Neural cell (in vitro differentiated cells): ENCODE measurements around the gene TRPV5. TPM values are rescaled to one million over a fixed set of nuclear protein-coding genes. Genes with fewer than 3 reads are reported as not detected.

Experiments used
- H2AFZ ChIP-seq: fragments of 200-600, 300-800 bp; sonication (generic), shearing (Covaris generic); 2 replicates; pipeline ENCODE4 v1.6.0; 2014; ENCODE audit warnings: low read depth, mild to moderate bottlenecking, antibody characterized with exemption, low read length, moderate library complexity
- H3F3A ChIP-seq: fragments of 200-600 bp; shearing (Covaris generic); 2 replicates; pipeline ENCODE4 v1.6.1; 2016; ENCODE audit warnings: mild to moderate bottlenecking, moderate library complexity, mixed read lengths, antibody characterized with exemption, low read length; ENCODE audit not compliant: insufficient read depth, poor library complexity, severe bottlenecking
- H3K27ac ChIP-seq: fragments of 200-600, 300-800 bp; sonication (generic), shearing (Covaris generic); 2 replicates; pipeline ENCODE4 v1.5.1; 2014; ENCODE audit warnings: mild to moderate bottlenecking, low read length, moderate library complexity
- H3K27me3 ChIP-seq: fragments of 300-800, 200-600 bp; sonication (generic), shearing (Covaris generic); 2 replicates; pipeline ENCODE4 v1.6.0; 2014; ENCODE audit warnings: mild to moderate bottlenecking, low read depth, low read length, moderate library complexity; ENCODE audit not compliant: insufficient read depth
- H3K36me3 ChIP-seq: fragments of 300-800, 200-600 bp; sonication (generic), shearing (Covaris generic); 2 replicates; pipeline ENCODE4 v1.5.1; 2014; ENCODE audit warnings: mild to moderate bottlenecking, antibody characterized with exemption, low read length, moderate library complexity; ENCODE audit not compliant: insufficient read depth
- H3K4me2 ChIP-seq: fragments of 300-800, 200-600 bp; sonication (generic), shearing (Covaris generic); 2 replicates; pipeline ENCODE4 v1.6.0; 2014; ENCODE audit warnings: mild to moderate bottlenecking, low read length
- H3K4me3 ChIP-seq: fragments of 300-800, 200-600 bp; sonication (generic), shearing (Covaris generic); 2 replicates; pipeline ENCODE4 v1.5.1; 2014; ENCODE audit warnings: mild to moderate bottlenecking, low read length, moderate library complexity
- H3K79me2 ChIP-seq: fragments of 200-600 bp; shearing (Covaris generic); replicated peaks from 2 replicates; pipeline ENCODE4 v1.6.0; 2014; ENCODE audit warnings: mild to moderate bottlenecking, low read length, moderate library complexity; ENCODE audit not compliant: insufficient read depth
- H3K9ac ChIP-seq: fragments of 300-800, 200-600 bp; sonication (generic), shearing (Covaris generic); 2 replicates; pipeline ENCODE4 v1.6.1; 2016; ENCODE audit warnings: mild to moderate bottlenecking, low read length, mixed read lengths
- H3K9me2 ChIP-seq: fragments of 200-600 bp; shearing (Covaris generic); 2 replicates; pipeline ENCODE4 v1.6.1; 2016; ENCODE audit warnings: mild to moderate bottlenecking, low read length, mixed read lengths; ENCODE audit not compliant: insufficient read depth
- H3K9me3 ChIP-seq: fragments of 200-600, 300-800 bp; sonication (generic), shearing (Covaris generic); 2 replicates; pipeline ENCODE4 v1.6.1; 2016; ENCODE audit warnings: mild to moderate bottlenecking, mixed run types, low read length, moderate library complexity, mixed read lengths
- H4K20me1 ChIP-seq: fragments of 200-600 bp; shearing (Covaris generic); 2 replicates; pipeline ENCODE4 v1.6.1; 2016; ENCODE audit warnings: mild to moderate bottlenecking, mixed run types; ENCODE audit not compliant: insufficient read depth
- CTCF ChIP-seq: fragments of 450-650 bp; IDR thresholded peaks from 2 replicates; pipeline ENCODE4 v1.5.1; 2014; ENCODE audit warnings: antibody characterized with exemption, mild to moderate bottlenecking, moderate library complexity; ENCODE audit not compliant: poor library complexity, severe bottlenecking
- EP300 ChIP-seq: fragments of 450-650 bp; conservative IDR thresholded peaks from 2 replicates; pipeline ENCODE4 v1.6.1; 2014; ENCODE audit warnings: antibody characterized with exemption, mild to moderate bottlenecking, moderate library complexity; ENCODE audit not compliant: poor library complexity, severe bottlenecking
- EZH2 ChIP-seq: fragments of 200-600, 300-800 bp; shearing (Covaris generic), sonication (generic); IDR thresholded peaks from 2 replicates; pipeline ENCODE4 v1.6.1; 2014; ENCODE audit warnings: antibody characterized with exemption, low read length, borderline replicate concordance, mild to moderate bottlenecking; ENCODE audit not compliant: insufficient read depth, poor library complexity, severe bottlenecking
- MXI1 ChIP-seq: fragments of 450-650 bp; conservative IDR thresholded peaks from 2 replicates; pipeline ENCODE4 v1.6.1; 2014; ENCODE audit warnings: antibody characterized with exemption, mild to moderate bottlenecking; ENCODE audit not compliant: poor library complexity, severe bottlenecking
- POLR2AphosphoS5 ChIP-seq: IDR thresholded peaks from 2 replicates; pipeline ENCODE4 v1.6.1; 2012
- RAD21 ChIP-seq: fragments of 450-650 bp; conservative IDR thresholded peaks from 2 replicates; pipeline ENCODE4 v1.6.1; 2014; ENCODE audit warnings: antibody characterized with exemption, mild to moderate bottlenecking, moderate library complexity
- REST ChIP-seq: IDR thresholded peaks from 2 replicates; pipeline ENCODE4 v1.6.1; 2012; ENCODE audit warnings: borderline replicate concordance
- polyA plus RNA-seq: library from polyadenylated mRNA; depleted of rRNA; stranded (reverse); fragments of >200 nt; gene quantifications from 2 replicates; pipeline ENCODE4 v1.2.3, GENCODE V29; 2014

The TRPV5 gene
- polyA plus RNA-seq, 1 donor from 2014 or later = not detected

GRCh38 chr7:142899661-142900060 is 33.9 kb downstream of the TRPV5 start:
- Histone ChIP-seq H3K79me2 (no peaks in the 10 kb centered on the region), H3K36me3 (no peaks in the 10 kb centered on the region), H3K4me3 (no peak overlapping the region), H3K9me3 (peaks cover 5% of the 10 kb centered on the region), H3K27ac (no peak overlapping the region), H3K9me2 (no peaks in the 10 kb centered on the region), H3F3A (no peaks in the 10 kb centered on the region), H2AFZ (no peak overlapping the region), H3K4me2 (no peak overlapping the region), H3K9ac (no peak overlapping the region), H4K20me1 (no peaks in the 10 kb centered on the region), H3K27me3 (no peaks in the 10 kb centered on the region)
- TF ChIP-seq RAD21 (no peak), EZH2 (no peak), POLR2AphosphoS5 (no peak), REST (no peak)

- Histone ChIP-seq H3K27me3 (no peaks in the 10 kb centered on the region), H3K9me3 (no peaks in the 10 kb centered on the region), H2AFZ (no peak overlapping the region), H3K4me3 (no peak overlapping the region), H4K20me1 (no peaks in the 10 kb centered on the region), H3K9me2 (no peaks in the 10 kb centered on the region), H3K36me3 (no peaks in the 10 kb centered on the region), H3K79me2 (no peaks in the 10 kb centered on the region), H3K4me2 (no peak overlapping the region), H3K9ac (no peak overlapping the region), H3F3A (no peaks in the 10 kb centered on the region), H3K27ac (no peak overlapping the region)
- no peak for TF ChIP-seq REST
- TF ChIP-seq POLR2AphosphoS5 = no peak
- TF ChIP-seq CTCF = no peak
- no peak for TF ChIP-seq MXI1
- TF ChIP-seq EP300 = no peak
Measured at GRCh38 chr7:142898377-142899170, 35.0 kb downstream of the TRPV5 start.
